Heart right ventricle (tissue), 16 donors: ENCODE data around the gene GATAD2A. TPM values are rescaled to one million over a fixed set of nuclear protein-coding genes. Genes with fewer than 3 reads are reported as not detected.

Source experiments
- ATAC-seq, 8 donors: fragments of 200-7000 bp; cut with Tn5 transposase; one replicate each; pipeline ENCODE4 v1.9.1; 2020; ENCODE audit warnings: mild to moderate bottlenecking in 8 of 8, moderate library complexity in 8 of 8, moderate number of reproducible peaks in 1 of 8
- DNase-seq, 2 donors: peaks; one replicate each; pipeline ENCODE4 v3.0.0-alpha.2; 2020
- H3K27ac ChIP-seq, 10 donors: fragments of 200-600 bp; sonication (generic) in 2 of 10; one replicate each; pipeline versions ENCODE4 v1.5.0 to v1.8.0; 2020 to 2022; ENCODE audit warnings: mild to moderate bottlenecking in 3 of 10
- H3K27me3 ChIP-seq, 7 donors: fragments of 200-600 bp; one replicate each; pipeline ENCODE4 v1.8.0; 2021 to 2022; ENCODE audit warnings: mild to moderate bottlenecking in 2 of 7
- H3K36me3 ChIP-seq, 9 donors: fragments of 200-600 bp; sonication (generic) in 1 of 9; one replicate each; pipeline versions ENCODE4 v1.5.0 to v1.8.0; 2020 to 2022; ENCODE audit warnings: mild to moderate bottlenecking in 2 of 9
- H3K4me1 ChIP-seq, 9 donors: fragments of 200-600 bp; sonication (generic) in 1 of 9; one replicate each; pipeline versions ENCODE4 v1.5.0 to v1.8.0; 2020 to 2022; ENCODE audit warnings: mild to moderate bottlenecking in 4 of 9
- H3K4me3 ChIP-seq, 10 donors: fragments of 200-600 bp; sonication (generic) in 2 of 10; one replicate each; pipeline versions ENCODE4 v1.5.0 to v1.8.0; 2020 to 2022; ENCODE audit warnings: mild to moderate bottlenecking in 7 of 10, moderate library complexity in 2 of 10
- H3K9me3 ChIP-seq, 11 donors: fragments of 200-600 bp in 10 of 11; sonication (generic) in 2 of 11; one replicate each; pipeline versions ENCODE4 v1.5.0 to v1.8.0; 2013 to 2022; ENCODE audit warnings: mild to moderate bottlenecking in 2 of 11, control low read depth in 1 of 11, moderate library complexity in 1 of 11
- CTCF ChIP-seq, 9 donors: fragments of 200-600 bp; sonication (generic) in 2 of 9; IDR thresholded peaks; one replicate each; pipeline versions ENCODE4 v1.5.0 to v1.8.0; 2021 to 2022; ENCODE audit warnings: antibody characterized with exemption in 9 of 9, mild to moderate bottlenecking in 5 of 9, moderate library complexity in 1 of 9
- WGBS, 2 donors: extraction: QIAGEN DNeasy Blood & Tissue Kit; methylation state at CpG; one replicate each; pipeline ENCODE4 v1.1.7; 2013; ENCODE audit warnings: inconsistent platforms in 1 of 2; 5-methylcytosine and 5-hydroxymethylcytosine counted together
- intact Hi-C, 10 donors: fragments of 100-400 bp; cut with DNase I; formaldehyde crosslinking; loops; one replicate each; pipeline versions ENCODE4 v1.11.1 to v1.14.2; 2022
- polyA plus RNA-seq, 2 donors: library from polyadenylated mRNA; stranded (reverse); fragments of 200-250 nt; gene quantifications; one replicate each; pipeline ENCODE4 v1.2.3, GENCODE V29; 2013
- total RNA-seq, 10 donors: library from RNA; stranded (reverse); fragmentation: NEBNext Ultra II Directional in 3 of 10; extraction: Animal tissue kit (Norgen Biotek cat#: 25700) in 3 of 10; gene quantifications; one replicate each; pipeline versions ENCODE4 v1.2.1 to v1.2.4, GENCODE V29; 2021 to 2023
- donor health status: Arrhythmogenic right ventricular cardiomyopathy.
- donor health status: ischemic (EF 13 %, LVEDD 7.1; RV severe dilation, severe dysfunction).
- donor health status: healthy with polysubstance abuse.
- donor health status: DM: no; HTN: yes; CAD: no.
- donor health status: DM: no; HTN: no; CAD: no.
- donor health status: ischemic (EF 25% LVEDD 6.9; RV normal size, moderate dysfunction).
- donor health status: ischemic (EF 25% LVEDD 5.7; RV mildly dilated, moderate dysfunction).
- donor health status: healthy.
- donor health status: DM: yes; HTN: yes; CAD: no.
- donor health status: Ischemic cardiomyopathy.
- donor health status: ischemic (EF 35%, LVEDD 5.7; RV mildly dilated, moderate dysfunction).
- donor health status: nonischemic (EF 11% LVEDD 7.7; RV severe dilation, severe dysfunction).
- donor health status: DM: yes; HTN: yes; CAD: no.
- donor health status: PGD.
- donor health status: ischemic (EF 29% LVEDD 5.4; RV normal size, mild dysfunction).
- donor health status: nonischemic (EF 23%, LVEDD 6.1; RV moderate dilation, normal function).

GATAD2A gene
- total and polyA plus RNA-seq, 12 donors: 7.5 to 48.5 (median 25.8) TPM

GRCh38 chr19:19446655-19447437, 41.4 kb downstream of the GATAD2A start:
- no peaks in the 10 kb centered on the region for H3K9me3 ChIP-seq
- TF ChIP-seq CTCF (IDR thresholded peaks at IDR 0.05): no peak
- ATAC-seq: peak in 1 of 8 donors; percentile 19
- H3K27me3 ChIP-seq: no peaks in the 10 kb centered on the region
- intact Hi-C loops: no loop called here
- WGBS, 2 donors: 89 to 93% methylated on average over 9 of the region's 9 CpGs
- H3K27ac ChIP-seq: peak overlapping the region in 2 of 10 donors; percentile 26 to 76
- H3K36me3 ChIP-seq: peaks cover 0 to 12% (median 0%) of the 10 kb centered on the region in 9 donors
- H3K4me3 ChIP-seq: no peak overlapping the region
- H3K4me1 ChIP-seq: peaks cover 0 to 82% (median 50%) of the 10 kb centered on the region in 9 donors
- no peak for DNase-seq

- no peak for TF ChIP-seq CTCF (IDR thresholded peaks at IDR 0.05)
- ATAC-seq (peak in 3 of 8 donors; percentile 6 to 33 (median 12)), DNase-seq (no peak)
- intact Hi-C loops: no loop called here
- H3K4me1 ChIP-seq: peaks cover 0 to 90% (median 56%) of the 10 kb centered on the region in 9 donors
- no peak overlapping the region for H3K4me3 ChIP-seq
- WGBS, 2 donors: 67 to 72% methylated on average over 15 of the region's 15 CpGs
- no peaks in the 10 kb centered on the region for H3K9me3 ChIP-seq
- peaks cover 0 to 8% (median 0%) of the 10 kb centered on the region in 9 donors for H3K36me3 ChIP-seq
- peak overlapping the region in 2 of 10 donors; percentile 26 to 32 for H3K27ac ChIP-seq
- no peaks in the 10 kb centered on the region for H3K27me3 ChIP-seq
Measured at GRCh38 chr19:19447536-19448237, 42.2 kb downstream of the GATAD2A start.

DNA sequence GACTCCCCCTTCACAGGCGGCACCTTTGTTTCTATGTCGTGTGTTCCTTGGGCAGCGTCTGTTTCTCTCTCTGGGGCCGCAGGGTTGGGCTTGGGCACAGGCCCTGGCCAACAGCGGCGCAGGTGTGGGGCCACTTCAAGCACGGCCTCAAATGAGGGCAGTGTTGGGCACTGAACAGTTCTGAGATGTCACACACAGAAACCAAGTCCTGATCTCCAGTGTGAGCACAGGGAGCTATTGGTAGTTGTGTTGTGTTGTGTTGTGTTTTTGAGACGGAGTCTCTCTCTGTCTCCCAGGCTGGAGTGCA, 42.7 kb downstream of the GATAD2A start:
- TF ChIP-seq CTCF (IDR thresholded peaks at IDR 0.05): no peak
- peaks cover 0 to 95% (median 56%) of the 10 kb centered on the region in 9 donors for H3K4me1 ChIP-seq
- H3K9me3 ChIP-seq: no peaks in the 10 kb centered on the region
- H3K4me3 ChIP-seq: no peak overlapping the region
- DNase-seq (no peak), ATAC-seq (peak in 7 of 8 donors; percentile 31 to 77 (median 70))
- 69 to 71% methylated on average over 8 of the region's 8 CpGs for WGBS, 2 donors
- intact Hi-C loops: no loop called here
- peak overlapping the region in 1 of 10 donors; percentile 32 for H3K27ac ChIP-seq
- H3K27me3 ChIP-seq: no peaks in the 10 kb centered on the region
- H3K36me3 ChIP-seq: peaks cover 0 to 8% (median 0%) of the 10 kb centered on the region in 9 donors

DNA sequence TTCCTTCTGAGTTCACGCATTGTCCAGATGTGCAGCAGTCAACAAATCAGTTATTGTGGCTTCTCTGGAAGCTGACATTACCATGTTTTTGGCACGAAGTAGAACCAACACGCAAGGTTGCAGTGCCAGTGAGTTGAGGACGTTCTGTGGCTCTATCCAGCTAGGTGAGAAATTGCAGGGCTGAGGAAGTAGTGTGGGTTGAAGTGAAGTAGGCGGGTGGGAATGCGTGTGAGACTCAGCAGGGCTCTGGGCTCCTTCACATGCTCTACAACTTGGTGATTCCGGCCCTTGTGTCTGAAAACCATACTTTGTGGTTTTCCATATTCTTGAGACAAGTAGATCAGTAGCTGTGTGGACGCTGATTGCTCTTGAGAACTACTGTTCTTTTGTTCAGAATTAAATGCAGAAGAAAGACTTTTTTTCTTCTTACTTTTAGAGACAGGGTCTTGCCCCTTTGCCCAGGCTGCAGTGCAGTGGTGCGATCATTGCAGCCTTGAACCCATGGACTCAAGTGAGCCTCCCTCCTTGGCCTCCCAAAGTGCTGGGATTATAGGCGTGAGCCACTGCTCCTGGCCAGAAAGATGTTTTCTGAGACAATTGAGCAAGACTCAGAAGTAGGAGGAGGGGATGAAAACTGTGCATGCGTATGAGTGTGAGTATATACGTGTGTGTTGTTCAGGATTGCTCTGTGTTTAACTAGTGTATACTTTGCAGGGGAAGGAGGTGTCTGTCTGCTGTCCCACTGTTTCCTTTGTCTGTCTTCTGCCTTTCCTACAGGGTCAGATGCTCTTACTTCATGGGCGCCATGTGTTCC, 46.2 kb downstream of the GATAD2A start:
- Histone ChIP-seq H3K27me3 (no peaks in the 10 kb centered on the region), H3K36me3 (peaks cover 0 to 4% (median 0%) of the 10 kb centered on the region in 9 donors), H3K9me3 (no peaks in the 10 kb centered on the region), H3K4me3 (no peak overlapping the region), H3K4me1 (peaks cover 0 to 67% (median 44%) of the 10 kb centered on the region in 9 donors), H3K27ac (peak overlapping the region in 3 of 10 donors; percentile 16 to 81 (median 60))
- no peak for TF ChIP-seq CTCF (IDR thresholded peaks at IDR 0.05)
- intact Hi-C loops: loop anchor here in 2 of 10 donors (5.0 to 10.0 kb wide), 2 partner anchors 34 to 47 kb away; partner anchors contain the start of gene GATAD2A (in 1 of the 2)
- ATAC-seq (no peak), DNase-seq (no peak)
- WGBS, 2 donors: 74 to 77% methylated on average over 13 of the region's 13 CpGs
